DMS 273 (cell line): ENCODE results near the gene ZBED1.
"Not testable (repeated sequence)": the region's sequence is repeated elsewhere in the genome, so short reads cannot be mapped to it uniquely, and the experiment has no call there.

ENCODE experiments used
- DNase-seq: peaks from one replicate; lab custom pipeline; 2025; ENCODE audit not compliant: unreplicated experiment; lab: John Stamatoyannopoulos, UW

ZBED1 gene

DNA sequence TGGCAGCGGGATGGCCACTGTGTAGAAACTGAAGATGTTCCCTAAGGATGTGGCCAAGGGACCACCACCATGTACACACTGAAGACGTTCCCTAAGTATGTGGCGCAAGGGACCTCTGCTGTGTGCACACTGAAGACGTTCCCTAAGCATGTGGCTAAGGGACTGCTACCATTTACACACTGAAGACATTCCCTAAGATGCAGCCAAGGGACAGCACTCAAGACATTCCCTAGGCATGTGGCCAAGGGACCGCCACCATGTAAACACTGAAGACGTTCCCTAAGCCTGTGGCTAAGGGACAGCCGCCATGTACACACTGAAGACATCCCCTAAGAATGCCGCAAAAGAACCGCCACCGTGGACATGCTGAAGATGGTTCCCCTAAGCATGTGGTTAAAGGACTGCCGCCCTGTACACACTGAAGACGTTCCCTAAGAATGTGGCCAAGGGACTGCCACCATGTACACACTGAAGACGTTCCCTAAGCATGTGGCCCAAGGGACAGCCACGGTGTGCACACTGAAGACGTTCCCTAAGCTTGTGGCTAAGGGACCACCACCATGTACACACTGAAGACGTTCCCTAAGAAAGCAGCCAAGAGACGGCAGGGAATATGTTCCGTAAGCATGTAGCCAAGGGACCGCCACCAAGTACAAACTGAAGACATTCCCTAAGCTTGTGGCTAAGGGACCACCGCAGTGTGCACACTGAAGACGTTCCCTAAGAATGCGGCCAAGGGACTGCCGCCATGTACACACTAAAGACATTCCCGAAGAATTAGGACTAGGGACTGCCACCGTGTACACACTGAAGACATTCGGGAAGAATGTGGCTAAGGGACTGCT, 43.3 kb downstream of the ZBED1 start:
- DNase-seq, result no peak

DNA sequence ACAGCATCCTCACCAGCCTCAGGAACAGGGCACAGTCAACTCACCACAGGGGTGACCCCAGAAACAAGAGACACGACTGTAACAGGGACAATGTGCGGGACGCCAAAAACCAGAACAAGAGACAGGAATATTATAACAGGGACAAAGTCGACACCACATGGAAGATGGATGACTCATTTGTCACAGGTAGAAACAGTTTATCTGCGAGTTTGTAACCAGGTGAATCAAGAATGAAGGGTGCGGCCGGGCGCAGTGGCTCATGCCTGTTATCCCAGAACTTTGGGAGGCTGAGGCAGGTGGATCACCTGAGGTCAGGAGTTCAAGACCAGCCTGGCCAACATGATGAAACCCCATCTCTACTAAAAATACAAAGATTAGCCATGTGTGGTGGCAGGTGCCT, 44.7 kb downstream of the ZBED1 start:
- not testable (repeated sequence) for DNase-seq

- DNase-seq, result not testable (repeated sequence)
Measured at GRCh38 chrX:2454620-2455019, 46.2 kb downstream of the ZBED1 start.

- no peak for DNase-seq
Measured at GRCh38 chrX:2452799-2453198, 48.0 kb downstream of the ZBED1 start.

DNA sequence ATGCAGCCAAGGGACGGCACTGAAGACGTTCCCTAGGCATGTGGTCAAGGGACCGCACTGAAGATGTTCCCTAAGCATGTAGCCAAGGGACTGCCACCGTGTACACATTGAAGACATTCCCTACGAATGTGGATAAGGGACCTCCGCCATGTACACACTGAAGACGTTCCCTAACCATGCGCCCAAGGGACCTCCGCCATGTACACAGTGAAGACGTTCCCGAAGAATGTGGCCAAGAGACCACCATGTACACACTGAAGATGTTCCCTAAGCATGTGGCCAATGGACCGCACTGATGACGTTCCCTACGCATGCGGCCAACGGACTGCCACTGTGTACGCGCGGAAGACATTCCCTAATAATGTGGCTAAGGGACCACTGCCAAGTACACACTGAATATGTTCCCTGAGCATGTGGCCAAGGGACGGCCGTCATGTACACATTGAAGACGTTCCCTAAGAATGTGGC, 48.4 kb downstream of the ZBED1 start:
- no peak for DNase-seq

DNA sequence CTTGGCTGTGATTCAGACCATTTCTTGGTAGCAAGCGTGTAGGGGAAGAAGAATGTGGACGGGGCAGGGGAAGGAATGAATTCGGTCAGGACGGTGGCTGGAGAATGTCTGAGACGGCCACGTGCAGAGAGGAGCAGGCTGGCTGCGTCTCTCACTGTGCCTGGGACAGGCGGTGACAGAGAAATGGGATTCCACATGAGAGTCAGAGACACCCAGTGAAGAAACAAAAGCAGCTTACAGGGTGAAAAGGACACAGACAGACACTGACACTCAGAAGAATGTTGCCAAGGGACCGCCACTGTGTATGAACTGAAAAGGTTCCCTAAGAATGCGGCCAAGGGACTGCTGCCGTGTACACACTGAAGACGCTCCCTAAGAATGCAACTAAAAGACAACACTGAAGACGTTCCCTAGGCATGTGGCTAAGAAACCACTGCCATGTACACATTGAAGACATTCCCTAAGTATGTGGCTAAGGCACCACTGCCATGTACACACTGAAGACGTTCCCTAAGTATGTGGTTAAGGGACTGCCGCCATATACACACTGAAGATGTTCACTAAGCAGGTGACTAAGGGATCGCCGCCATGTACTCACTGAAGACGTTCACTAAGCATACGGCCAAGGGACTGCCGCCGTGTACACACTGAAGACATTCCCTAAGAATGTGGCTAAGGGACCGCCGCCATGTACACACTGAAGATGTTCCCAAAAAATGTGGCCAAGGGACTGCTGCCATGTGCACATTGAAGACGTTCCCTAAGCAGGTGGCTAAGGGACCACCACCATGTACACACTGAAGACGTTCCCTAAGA, 49.1 kb downstream of the ZBED1 start:
- no peak for DNase-seq

- DNase-seq, result no peak
Measured at GRCh38 chrX:2450681-2451080, 50.1 kb downstream of the ZBED1 start.

- DNase-seq, result no peak
Measured at GRCh38 chrX:2449135-2449886, 51.5 kb downstream of the ZBED1 start.

DNA sequence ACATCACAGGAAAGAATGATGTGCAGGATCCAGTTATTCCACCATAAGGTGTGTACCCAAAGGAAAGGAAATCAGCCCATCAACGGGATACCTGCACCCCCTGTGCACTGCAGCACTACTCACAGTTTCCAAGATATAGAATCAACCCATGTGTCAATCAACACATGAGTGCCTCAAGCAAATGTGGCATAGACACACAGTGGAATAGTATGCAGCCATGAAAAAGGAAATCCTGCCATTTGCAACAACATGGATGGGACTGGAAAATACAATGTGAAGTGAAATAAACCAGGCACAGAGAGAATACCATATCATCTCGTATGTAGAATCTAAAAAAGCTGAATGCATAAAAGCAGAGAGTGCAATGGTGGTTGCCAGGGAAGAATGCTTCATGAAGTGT, 53.3 kb downstream of the ZBED1 start:
- no peak for DNase-seq

- DNase-seq, result no peak
Measured at GRCh38 chrX:2446815-2447214, 54.0 kb downstream of the ZBED1 start.

- no peak for DNase-seq
Measured at GRCh38 chrX:2445662-2446623, 54.8 kb downstream of the ZBED1 start.

DNA sequence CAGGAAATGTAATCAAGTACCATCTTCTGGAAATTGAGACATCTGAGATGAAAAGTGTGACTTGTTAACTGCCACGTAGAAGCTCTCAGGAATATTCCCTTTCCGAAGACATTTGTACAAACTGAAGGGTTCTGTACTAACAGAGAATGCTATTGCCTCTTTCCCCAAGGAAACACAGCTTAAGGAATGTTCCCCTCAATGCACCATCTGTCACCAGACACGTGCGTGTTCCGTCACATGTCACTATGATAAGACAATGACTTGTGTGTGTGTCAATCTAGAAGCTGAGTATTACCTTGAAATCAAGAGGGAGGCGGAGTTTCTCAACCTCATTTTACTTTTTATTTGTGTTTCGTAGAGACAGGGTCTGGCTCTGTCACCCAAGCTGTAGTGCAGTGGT, 58.1 kb downstream of the ZBED1 start:
- DNase-seq, result no peak

- DNase-seq, result no peak
Measured at GRCh38 chrX:2441466-2441865, 59.3 kb downstream of the ZBED1 start.

- DNase-seq, result no peak
Measured at GRCh38 chrX:2439613-2440012, 61.2 kb downstream of the ZBED1 start.
